NCI-H2196 (cell line): Measurements from ENCODE around the gene IGSF8.

ENCODE experiments used
- DNase-seq: peaks from one replicate; lab custom pipeline; 2025; ENCODE audit not compliant: unreplicated experiment; lab: John Stamatoyannopoulos, UW

IGSF8 gene

GRCh38 chr1:160089883-160090282, 8.5 kb downstream of the IGSF8 start:
- no peak for DNase-seq

DNA sequence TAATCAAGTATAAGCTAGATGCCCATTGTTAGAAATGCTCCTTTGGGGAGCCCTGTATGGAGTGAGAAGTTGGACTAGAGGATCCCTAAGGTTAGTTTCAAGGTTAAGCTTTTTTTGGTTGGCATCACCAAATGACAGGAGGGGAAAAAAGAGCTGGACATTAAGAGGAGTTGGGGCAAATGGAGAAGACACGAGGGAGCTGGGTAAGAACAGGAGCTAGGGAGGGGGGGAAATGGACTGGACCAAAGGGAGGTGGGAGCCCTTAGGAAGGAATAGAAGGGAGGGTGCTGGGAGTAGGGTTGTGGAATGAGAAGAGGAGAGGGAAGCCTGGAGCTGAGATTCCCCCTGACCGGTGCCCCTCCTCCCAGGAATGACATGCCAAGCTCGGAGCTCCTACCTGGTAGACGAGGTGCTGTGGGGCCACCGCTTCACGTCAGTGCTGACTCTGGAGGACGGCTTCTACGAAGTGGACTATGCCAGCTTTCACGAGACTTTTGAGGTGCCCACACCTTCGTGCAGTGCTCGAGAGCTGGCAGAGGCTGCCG, 11.2 kb downstream of the IGSF8 start:
- no peak for DNase-seq

- DNase-seq = no peak
These were observed 11.9 kb downstream of the IGSF8 start for GRCh38 chr1:160086456-160086892.

- DNase-seq = peak; percentile 75
These were observed 12.5 kb downstream of the IGSF8 start for GRCh38 chr1:160085686-160086455.

DNA sequence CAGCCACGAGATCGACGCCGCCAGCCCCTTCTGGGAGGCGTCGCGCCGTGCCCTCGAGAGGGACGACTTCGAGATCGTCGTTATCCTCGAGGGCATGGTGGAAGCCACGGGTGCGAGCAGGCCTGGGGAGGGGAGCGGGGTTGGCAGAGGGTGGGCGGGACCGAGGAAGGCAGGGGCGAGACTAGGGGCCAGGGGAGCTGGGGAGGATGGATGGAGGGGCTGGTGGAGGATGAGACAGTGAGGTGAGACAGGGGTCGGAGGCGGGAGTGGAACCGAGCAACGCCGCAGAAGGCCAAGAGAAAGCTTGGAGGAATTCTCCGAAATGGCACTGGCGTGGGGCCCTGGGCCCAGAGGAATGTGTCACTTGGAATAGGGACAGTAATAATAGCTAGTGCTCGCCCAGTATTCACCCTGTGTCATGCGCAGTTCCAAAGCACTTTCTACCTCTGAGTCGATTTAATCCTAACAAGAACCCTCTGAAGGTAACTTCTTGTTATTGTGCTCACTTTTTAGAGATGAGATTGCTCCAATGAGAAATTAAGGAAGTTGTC, 13.6 kb downstream of the IGSF8 start:
- DNase-seq = no peak

DNA sequence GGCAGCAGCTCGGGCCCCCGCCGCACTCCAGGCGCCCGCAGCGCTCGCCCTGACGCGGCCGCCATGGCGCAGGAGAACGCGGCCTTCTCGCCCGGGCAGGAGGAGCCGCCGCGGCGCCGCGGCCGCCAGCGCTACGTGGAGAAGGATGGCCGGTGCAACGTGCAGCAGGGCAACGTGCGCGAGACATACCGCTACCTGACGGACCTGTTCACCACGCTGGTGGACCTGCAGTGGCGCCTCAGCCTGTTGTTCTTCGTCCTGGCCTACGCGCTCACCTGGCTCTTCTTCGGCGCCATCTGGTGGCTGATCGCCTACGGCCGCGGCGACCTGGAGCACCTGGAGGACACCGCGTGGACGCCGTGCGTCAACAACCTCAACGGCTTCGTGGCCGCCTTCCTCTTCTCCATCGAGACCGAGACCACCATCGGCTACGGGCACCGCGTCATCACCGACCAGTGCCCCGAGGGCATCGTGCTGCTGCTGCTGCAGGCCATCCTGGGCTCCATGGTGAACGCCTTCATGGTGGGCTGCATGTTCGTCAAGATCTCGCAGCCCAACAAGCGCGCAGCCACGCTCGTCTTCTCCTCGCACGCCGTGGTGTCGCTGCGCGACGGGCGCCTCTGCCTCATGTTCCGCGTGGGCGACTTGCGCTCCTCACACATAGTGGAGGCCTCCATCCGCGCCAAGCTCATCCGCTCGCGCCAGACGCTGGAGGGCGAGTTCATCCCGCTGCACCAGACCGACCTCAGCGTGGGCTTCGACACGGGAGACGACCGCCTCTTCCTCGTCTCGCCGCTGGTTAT, 14.2 kb downstream of the IGSF8 start:
- peak; percentile 56 for DNase-seq

DNA sequence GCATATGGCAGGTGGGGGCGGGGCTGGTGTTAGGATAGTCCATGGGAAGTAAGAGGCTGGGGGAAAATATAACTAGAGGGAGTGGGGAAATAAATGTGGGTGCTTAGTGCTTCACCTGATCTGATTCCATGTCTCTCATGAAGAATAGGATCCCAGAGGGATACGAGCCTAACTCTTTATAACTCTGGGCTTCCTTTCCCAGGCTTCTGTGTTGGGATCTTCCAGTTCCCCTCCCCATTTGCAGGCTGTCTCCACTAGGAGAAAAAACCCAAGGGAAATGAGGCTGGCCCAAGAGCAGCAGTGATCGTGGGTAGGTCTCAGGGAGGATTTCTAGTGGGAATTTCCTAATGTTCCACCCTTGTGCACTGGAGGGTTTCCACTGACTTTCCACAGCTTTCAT, 15.5 kb downstream of the IGSF8 start:
- DNase-seq = no peak

- no peak for DNase-seq
These were observed 15.9 kb downstream of the IGSF8 start for GRCh38 chr1:160082487-160082886.

DNA sequence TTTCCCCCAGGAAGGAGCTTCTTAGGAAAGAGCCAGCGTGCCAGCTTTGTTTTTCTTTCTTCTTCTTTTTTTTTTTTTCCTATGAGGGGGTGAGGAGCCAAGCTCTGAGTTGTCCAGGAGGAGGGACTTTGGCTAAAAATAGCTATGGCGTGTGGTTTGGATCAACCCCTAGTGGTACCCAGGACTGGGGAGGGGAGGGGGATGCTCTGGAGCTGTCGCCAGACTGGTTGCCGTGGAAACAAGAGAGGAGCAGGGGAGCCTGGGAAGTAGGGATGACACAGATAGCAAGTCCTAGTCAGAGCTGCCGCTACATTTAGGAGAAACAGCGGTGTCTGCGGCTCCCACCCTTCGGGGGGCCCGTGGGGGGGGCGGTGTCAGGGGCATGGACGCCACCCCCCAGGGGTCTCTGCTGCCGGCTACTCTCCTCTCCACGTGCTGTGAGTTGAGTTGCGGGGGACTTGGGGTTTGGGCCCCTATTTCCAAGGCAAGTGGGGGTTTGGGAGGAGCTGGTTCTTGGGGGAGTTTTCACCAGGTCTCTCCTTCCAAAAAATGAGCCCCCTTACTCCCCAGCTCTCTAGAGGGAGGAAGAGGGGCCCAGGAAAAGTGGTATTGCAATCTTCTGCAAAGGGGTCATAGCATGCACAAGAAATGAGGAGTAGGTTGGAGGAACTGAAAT, 17.0 kb downstream of the IGSF8 start, which contains the start of gene KCNJ9:
Gene KCNJ9 (plus strand): TSS at position 278 of the 676 bp plus-strand sequence. CDS start 2,493 bp downstream, outside the sequence.
- DNase-seq = no peak

- DNase-seq = no peak
These were observed 17.9 kb downstream of the IGSF8 start for GRCh38 chr1:160080381-160081100.

- no peak for DNase-seq
These were observed 19.0 kb downstream of the IGSF8 start for GRCh38 chr1:160079448-160079847.

GRCh38 chr1:160078512-160079195, 19.8 kb downstream of the IGSF8 start:
- peak; percentile 28 for DNase-seq

DNA sequence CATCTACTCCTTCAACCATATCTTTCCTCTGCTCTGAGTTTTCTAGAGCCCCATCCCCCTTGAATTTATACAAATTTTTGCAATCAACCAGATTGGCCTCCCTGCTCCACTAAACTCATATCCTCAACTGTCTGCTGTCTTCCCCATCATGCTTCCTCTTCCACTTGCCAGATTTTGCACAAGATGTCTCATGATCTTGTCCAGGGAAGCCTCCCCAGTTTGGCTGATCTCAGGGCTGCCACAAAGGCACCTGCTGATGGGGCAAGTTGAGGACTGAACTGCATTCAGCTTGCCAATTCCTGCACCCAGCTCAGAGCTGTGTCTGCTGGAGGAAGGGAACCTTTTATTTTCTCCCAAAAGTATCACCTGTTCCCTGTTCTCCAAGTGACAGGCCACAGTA, 20.9 kb downstream of the IGSF8 start:
- DNase-seq = no peak

DNA sequence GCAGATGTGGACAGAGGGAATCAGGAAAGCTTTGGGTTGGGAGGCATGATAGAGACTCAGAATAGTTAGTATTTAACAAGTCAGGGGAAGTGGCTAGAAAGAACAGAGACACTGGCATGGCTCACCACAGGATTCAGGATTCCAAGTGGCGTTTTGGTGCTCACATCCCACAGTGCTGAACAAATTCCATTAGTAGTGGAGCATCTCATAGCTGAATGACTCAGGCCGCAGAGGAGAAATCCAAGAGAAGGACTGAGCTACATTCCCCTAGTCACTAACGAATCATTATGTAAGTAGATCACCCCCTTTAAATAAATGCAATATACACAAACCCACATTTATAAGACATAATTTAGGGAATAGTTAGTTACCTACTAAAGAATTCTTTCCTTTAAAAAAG, 22.1 kb downstream of the IGSF8 start:
- DNase-seq = no peak

GRCh38 chr1:160075836-160076235, 22.6 kb downstream of the IGSF8 start:
- DNase-seq = no peak

GRCh38 chr1:160074865-160075264, 23.6 kb downstream of the IGSF8 start:
- no peak for DNase-seq

DNA sequence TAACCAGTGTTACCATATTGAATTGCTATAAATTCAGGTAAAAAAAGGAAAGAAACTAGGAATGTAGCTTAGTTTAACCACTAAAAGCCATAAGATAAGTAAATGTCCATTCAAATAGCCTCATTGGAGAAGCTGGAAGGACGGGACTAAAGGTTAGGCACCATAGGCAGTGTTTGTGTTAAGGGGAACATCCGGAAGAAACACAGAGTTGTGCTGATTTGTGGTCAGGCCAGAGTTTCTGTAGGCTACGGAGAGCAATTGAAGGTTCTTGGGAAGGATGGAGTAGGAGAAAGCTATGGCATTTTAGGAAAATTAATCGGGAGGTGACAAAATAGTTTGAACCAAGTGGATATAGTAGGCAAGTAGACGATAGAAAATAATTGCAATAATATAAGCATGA, 27.1 kb downstream of the IGSF8 start:
- DNase-seq = no peak

DNA sequence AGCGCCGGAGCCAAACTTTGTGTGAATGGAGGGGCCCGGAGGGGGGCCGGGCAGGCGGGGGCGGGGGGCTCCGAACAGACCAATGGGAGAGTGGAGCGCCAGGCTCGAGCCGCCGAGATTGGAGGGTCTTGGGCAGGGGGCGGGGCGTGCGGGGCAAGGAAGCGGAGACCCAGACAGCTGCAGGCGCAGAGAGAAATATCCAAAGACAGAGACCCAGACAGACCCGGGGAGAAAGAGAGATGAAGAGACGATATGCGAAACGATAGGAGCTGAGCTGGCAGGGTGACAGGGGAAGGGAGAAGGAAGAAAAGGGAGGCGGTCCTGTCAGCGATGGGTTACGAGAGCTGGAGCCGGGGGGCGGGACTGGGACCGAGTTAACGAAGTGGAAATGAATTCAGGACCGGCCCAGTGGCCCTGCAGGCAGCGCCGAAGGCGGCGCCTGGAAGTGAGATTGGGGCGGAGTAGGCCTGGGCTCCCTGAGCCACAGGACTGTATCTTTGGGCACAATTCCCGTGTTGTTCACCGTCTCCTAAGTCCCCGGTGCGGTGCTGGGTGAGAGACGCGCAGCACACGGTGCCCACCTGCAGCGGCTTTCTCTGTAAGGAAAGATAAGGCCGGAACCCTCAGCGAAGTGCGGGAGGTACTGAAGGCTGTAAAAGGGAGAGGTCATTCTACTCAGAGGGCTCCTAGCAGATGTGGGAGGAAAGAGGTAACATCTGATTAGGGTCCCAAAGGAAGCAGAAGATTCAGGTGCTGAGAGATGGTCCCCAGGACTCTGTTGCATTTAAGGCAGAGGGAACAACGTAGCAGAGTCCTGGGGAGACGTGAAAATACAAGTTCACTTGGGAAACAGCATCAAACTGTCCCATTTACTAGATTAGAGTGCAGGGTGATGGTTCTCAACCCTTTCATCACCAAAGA, 27.9 kb downstream of the IGSF8 start:
- DNase-seq = peak; percentile 59
